IMR-90 (cell line): ENCODE results near the gene SKAP1. TPM values are rescaled to one million over a fixed set of nuclear protein-coding genes. Genes with fewer than 3 reads are reported as not detected.

Experiments
- ATAC-seq: fragments of 200-7000 bp; cut with Tn5 transposase; 2 replicates; pipeline ENCODE4 v1.9.1; 2020; ENCODE audit warnings: low read depth, mild to moderate bottlenecking, moderate library complexity
- BruUV-seq: library from RNA; stranded (reverse); fragments of 400-500 nt; replicated peaks from 2 replicates; lab custom pipeline; 2021; lab: Mats Ljungman, UMichigan
- CTCF ChIA-PET: fragments of 300-600 bp; formaldehyde crosslinking; extraction: SDS; loops from one replicate; lab custom pipeline; 2021; ENCODE audit warnings: antibody characterized with exemption; lab: Yijun Ruan, JAX
- POLR2A ChIA-PET: fragments of 300-600 bp; sonication (Branson Sonifier 250); formaldehyde crosslinking; loops from one replicate; lab custom pipeline; 2022; ENCODE audit warnings: antibody characterized with exemption; ENCODE audit not compliant: unreplicated experiment; lab: Charles Lee
- DNase-seq: peaks from one replicate; pipeline ENCODE4 v3.0.0; 2013
- H2AFZ ChIP-seq: replicated peaks from 2 replicates; pipeline ENCODE3; 2013; ENCODE audit warnings: low read length, mild to moderate bottlenecking; ENCODE audit not compliant: poor library complexity
- H2AK5ac ChIP-seq: 2 replicates; pipeline ENCODE4 v1.6.1; 2013; ENCODE audit warnings: low read depth, low read length, inconsistent platforms
- H2AK9ac ChIP-seq: replicated peaks from 2 replicates; pipeline ENCODE3; 2013; ENCODE audit warnings: mild to moderate bottlenecking, low read depth, low read length, moderate library complexity; ENCODE audit not compliant: poor library complexity
- H2BK120ac ChIP-seq: 2 replicates; pipeline ENCODE4 v1.6.1; 2013; ENCODE audit warnings: low read depth, low read length, inconsistent platforms
- H2BK15ac ChIP-seq: 3 replicates; pipeline ENCODE4 v1.6.1; 2013; ENCODE audit warnings: low read depth, low read length, inconsistent platforms
- H2BK20ac ChIP-seq: 2 replicates; pipeline ENCODE4 v1.6.1; 2013; ENCODE audit warnings: low read depth, mild to moderate bottlenecking, inconsistent platforms, low read length, moderate library complexity
- H2BK5ac ChIP-seq: 2 replicates; pipeline ENCODE4 v1.6.1; 2013; ENCODE audit warnings: mild to moderate bottlenecking, low read depth, low read length, inconsistent platforms; ENCODE audit not compliant: poor library complexity, severe bottlenecking
- H3K14ac ChIP-seq: replicated peaks from 2 replicates; pipeline ENCODE4 v1.6.1; 2013; ENCODE audit warnings: low read depth, low read length, inconsistent platforms
- H3K18ac ChIP-seq: 2 replicates; pipeline ENCODE4 v1.6.1; 2013; ENCODE audit warnings: low read depth, low read length, control low read depth
- H3K23ac ChIP-seq: 2 replicates; pipeline ENCODE4 v1.6.1; 2013; ENCODE audit warnings: low read depth, low read length, inconsistent platforms
- H3K27ac ChIP-seq: 2 replicates; pipeline ENCODE4 v1.5.1; 2013; ENCODE audit warnings: mild to moderate bottlenecking, control low read depth, low read length; ENCODE audit not compliant: insufficient read depth
- H3K27me3 ChIP-seq: 2 replicates; pipeline ENCODE4 v1.6.1; 2013; ENCODE audit warnings: low read length; ENCODE audit not compliant: control insufficient read depth, insufficient read depth
- H3K36me3 ChIP-seq: 2 replicates; pipeline ENCODE4 v1.6.1; 2013; ENCODE audit warnings: low read length, mixed read lengths; ENCODE audit not compliant: control insufficient read depth, insufficient read depth
- H3K4ac ChIP-seq: 2 replicates; pipeline ENCODE4 v1.6.1; 2013; ENCODE audit warnings: low read depth, low read length, inconsistent platforms
- H3K4me1 ChIP-seq: 2 replicates; pipeline ENCODE4 v1.6.1; 2013; ENCODE audit warnings: low read length, mixed read lengths; ENCODE audit not compliant: control insufficient read depth, insufficient read depth
- H3K4me2 ChIP-seq: 2 replicates; pipeline ENCODE4 v1.6.1; 2013; ENCODE audit warnings: low read depth, mild to moderate bottlenecking, control low read depth, low read length, moderate library complexity
- H3K4me3 ChIP-seq: 2 replicates; pipeline ENCODE4 v1.5.1; 2013; ENCODE audit warnings: low read depth, mild to moderate bottlenecking, control low read depth, low read length, moderate library complexity; ENCODE audit not compliant: insufficient read depth
- H3K56ac ChIP-seq: 2 replicates; pipeline ENCODE4 v1.6.1; 2013; ENCODE audit warnings: low read length, inconsistent platforms; ENCODE audit not compliant: insufficient read depth; ENCODE audit errors: extremely low read depth
- H3K79me1 ChIP-seq, 2 experiments: 2 replicates each; pipeline ENCODE4 v1.6.1; 2013; ENCODE audit warnings: low read length in 2 of 2, inconsistent platforms in 1 of 2, low read depth in 1 of 2
- H3K9ac ChIP-seq: 2 replicates; pipeline ENCODE4 v1.6.1; 2013; ENCODE audit warnings: low read depth, low read length, control low read depth
- H3K9me1 ChIP-seq: 2 replicates; pipeline ENCODE4 v1.6.1; 2013; ENCODE audit warnings: low read length, inconsistent platforms; ENCODE audit not compliant: insufficient read depth
- H3K9me3 ChIP-seq: 2 replicates; pipeline ENCODE4 v1.6.1; 2013; ENCODE audit warnings: low read length; ENCODE audit not compliant: control insufficient read depth, insufficient read depth
- H4K20me1 ChIP-seq: 2 replicates; pipeline ENCODE4 v1.6.1; 2013; ENCODE audit warnings: low read length, inconsistent platforms; ENCODE audit not compliant: insufficient read depth
- H4K5ac ChIP-seq: 2 replicates; pipeline ENCODE4 v1.6.1; 2013; ENCODE audit warnings: mild to moderate bottlenecking, low read depth, low read length, control low read depth
- H4K8ac ChIP-seq, 2 experiments: 2 replicates each; pipeline ENCODE4 v1.6.1; 2013; ENCODE audit warnings: low read depth in 2 of 2, low read length in 2 of 2, control low read depth in 1 of 2, inconsistent platforms in 1 of 2
- H4K91ac ChIP-seq: 2 replicates; pipeline ENCODE4 v1.6.1; 2013; ENCODE audit warnings: low read depth, low read length, inconsistent platforms; ENCODE audit not compliant: insufficient read depth
- CEBPB ChIP-seq: IDR thresholded peaks from 2 replicates; pipeline ENCODE4 v1.6.1; 2012; ENCODE audit warnings: low read depth, low read length, improper control_type of control experiment
- CHD1 ChIP-seq: IDR thresholded peaks from 2 replicates; pipeline ENCODE4 v1.6.1; 2012; ENCODE audit warnings: low read depth, low read length, improper control_type of control experiment
- FOS ChIP-seq: fragments of 150-350 bp; IDR thresholded peaks from 2 replicates; pipeline ENCODE4 v1.6.1; 2016; ENCODE audit warnings: low read depth, low read length
- MAFK ChIP-seq: IDR thresholded peaks from 2 replicates; pipeline ENCODE4 v1.6.1; 2012; ENCODE audit warnings: low read depth, low read length, improper control_type of control experiment
- MAZ ChIP-seq: IDR thresholded peaks from 2 replicates; pipeline ENCODE4 v1.6.1; 2012; ENCODE audit warnings: low read depth, mild to moderate bottlenecking, low read length, improper control_type of control experiment, moderate library complexity, borderline replicate concordance
- MXI1 ChIP-seq: IDR thresholded peaks from 2 replicates; pipeline ENCODE4 v1.6.1; 2012; ENCODE audit warnings: low read depth, mild to moderate bottlenecking, low read length, moderate library complexity, borderline replicate concordance
- NFE2L2 ChIP-seq: fragments of 150-350 bp; IDR thresholded peaks from 2 replicates; pipeline ENCODE4 v1.6.1; 2016; ENCODE audit warnings: low read depth, mild to moderate bottlenecking, low read length
- POLR2A ChIP-seq: IDR thresholded peaks from 2 replicates; pipeline ENCODE4 v1.6.1; 2012; ENCODE audit warnings: mild to moderate bottlenecking, low read depth, low read length
- RAD21 ChIP-seq: IDR thresholded peaks from 2 replicates; pipeline ENCODE4 v1.6.1; 2012; ENCODE audit warnings: low read length, improper control_type of control experiment
- RCOR1 ChIP-seq: IDR thresholded peaks from 2 replicates; pipeline ENCODE4 v1.6.1; 2012; ENCODE audit warnings: mild to moderate bottlenecking, low read length, improper control_type of control experiment; ENCODE audit not compliant: insufficient replicate concordance
- RFX5 ChIP-seq: IDR thresholded peaks from 2 replicates; pipeline ENCODE4 v1.8.0; 2012; ENCODE audit warnings: low read depth, mild to moderate bottlenecking, low read length, moderate library complexity
- SMC3 ChIP-seq: fragments of 150-350 bp; IDR thresholded peaks from 2 replicates; pipeline ENCODE4 v1.6.1; 2016; ENCODE audit warnings: low read depth, mild to moderate bottlenecking, antibody characterized with exemption, low read length, moderate library complexity
- USF2 ChIP-seq: fragments of 150-350 bp; IDR thresholded peaks from 2 replicates; pipeline ENCODE4 v1.6.1; 2017; ENCODE audit warnings: mild to moderate bottlenecking, antibody characterized with exemption, low read length, low read depth
- WGBS, 2 experiments: methylation state at CpG; one replicate each; pipeline versions ENCODE4 v1.1.5 to v1.1.7; 2013; ENCODE audit warnings: missing lambda C conversion rate in 2 of 2; ENCODE audit not compliant: insufficient read length in 1 of 2; ENCODE audit errors: extremely low coverage in 2 of 2; 5-methylcytosine and 5-hydroxymethylcytosine counted together
- dilution Hi-C: fragments of 300-500 bp; cut with HindIII; formaldehyde crosslinking; loops from one replicate; pipeline ENCODE4 v1.14.3; 2018; ENCODE audit warnings: low sequenced_read_pairs; ENCODE audit not compliant: unreplicated experiment
- in situ Hi-C: fragments of 300-500 bp; cut with MboI; formaldehyde crosslinking; loops from 3 replicates; pipeline ENCODE4 v1.14.3; 2019; ENCODE audit warnings: low sequenced_read_pairs, inconsistent platforms, mixed read lengths
- intact Hi-C: fragments of 100-400 bp; cut with micrococcal nuclease; formaldehyde crosslinking; loops from 2 replicates; pipeline ENCODE4 v1.10.0; 2022
- polyA plus RNA-seq, 3 experiments: library from polyadenylated mRNA; depleted of rRNA; stranded (reverse); fragments of >200 nt; gene quantifications; 2 replicates each; pipeline ENCODE4 v1.2.3, GENCODE V29; 2012; ENCODE audit warnings: low replicate concordance in 1 of 3
- total RNA-seq: library from RNA; depleted of rRNA; stranded (reverse); fragments of >200 nt; gene quantifications from 2 replicates; pipeline ENCODE4 v1.2.3, GENCODE V29; 2012
- TF ChIP-seq, protein P1 (sequence below): fragments of 150-350 bp; IDR thresholded peaks from 2 replicates; pipeline ENCODE4 v1.6.1; 2016; ENCODE audit warnings: low read depth, mild to moderate bottlenecking, low read length, moderate library complexity, borderline replicate concordance
- TF ChIP-seq, protein P2 (sequence below): conservative IDR thresholded peaks from 2 replicates; pipeline ENCODE4 v1.5.1; 2012; ENCODE audit warnings: mild to moderate bottlenecking, low read depth, low read length, improper control_type of control experiment

SKAP1 gene
- total and polyA plus RNA-seq, 2 of the 4 experiments (the other 2 are of a cell fraction): not detected

- no TSS peak for BruUV-seq
- CTCF ChIA-PET: interaction anchor here (0.6 kb wide), 1 partner anchor 72 kb away, joined by 6 read pairs; no protein-coding TSS in a partner anchor
- no peak for TF ChIP-seq USF2
- TF ChIP-seq, protein P1, sequence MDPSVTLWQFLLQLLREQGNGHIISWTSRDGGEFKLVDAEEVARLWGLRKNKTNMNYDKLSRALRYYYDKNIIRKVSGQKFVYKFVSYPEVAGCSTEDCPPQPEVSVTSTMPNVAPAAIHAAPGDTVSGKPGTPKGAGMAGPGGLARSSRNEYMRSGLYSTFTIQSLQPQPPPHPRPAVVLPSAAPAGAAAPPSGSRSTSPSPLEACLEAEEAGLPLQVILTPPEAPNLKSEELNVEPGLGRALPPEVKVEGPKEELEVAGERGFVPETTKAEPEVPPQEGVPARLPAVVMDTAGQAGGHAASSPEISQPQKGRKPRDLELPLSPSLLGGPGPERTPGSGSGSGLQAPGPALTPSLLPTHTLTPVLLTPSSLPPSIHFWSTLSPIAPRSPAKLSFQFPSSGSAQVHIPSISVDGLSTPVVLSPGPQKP: no peak
- TF ChIP-seq RAD21: no peak
- TF ChIP-seq, protein P2, sequence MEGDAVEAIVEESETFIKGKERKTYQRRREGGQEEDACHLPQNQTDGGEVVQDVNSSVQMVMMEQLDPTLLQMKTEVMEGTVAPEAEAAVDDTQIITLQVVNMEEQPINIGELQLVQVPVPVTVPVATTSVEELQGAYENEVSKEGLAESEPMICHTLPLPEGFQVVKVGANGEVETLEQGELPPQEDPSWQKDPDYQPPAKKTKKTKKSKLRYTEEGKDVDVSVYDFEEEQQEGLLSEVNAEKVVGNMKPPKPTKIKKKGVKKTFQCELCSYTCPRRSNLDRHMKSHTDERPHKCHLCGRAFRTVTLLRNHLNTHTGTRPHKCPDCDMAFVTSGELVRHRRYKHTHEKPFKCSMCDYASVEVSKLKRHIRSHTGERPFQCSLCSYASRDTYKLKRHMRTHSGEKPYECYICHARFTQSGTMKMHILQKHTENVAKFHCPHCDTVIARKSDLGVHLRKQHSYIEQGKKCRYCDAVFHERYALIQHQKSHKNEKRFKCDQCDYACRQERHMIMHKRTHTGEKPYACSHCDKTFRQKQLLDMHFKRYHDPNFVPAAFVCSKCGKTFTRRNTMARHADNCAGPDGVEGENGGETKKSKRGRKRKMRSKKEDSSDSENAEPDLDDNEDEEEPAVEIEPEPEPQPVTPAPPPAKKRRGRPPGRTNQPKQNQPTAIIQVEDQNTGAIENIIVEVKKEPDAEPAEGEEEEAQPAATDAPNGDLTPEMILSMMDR: no peak
- TF ChIP-seq MAZ: no peak
- TF ChIP-seq SMC3: no peak
- TF ChIP-seq FOS: no peak
- TF ChIP-seq MAFK: no peak
- TF ChIP-seq CEBPB: no peak
- TF ChIP-seq RFX5: no peak
- no peak for TF ChIP-seq RCOR1
- no peak for TF ChIP-seq POLR2A
- TF ChIP-seq CHD1: no peak
- TF ChIP-seq MXI1: no peak
- no peak for TF ChIP-seq NFE2L2
Measured at GRCh38 chr17:48127371-48128051, 302.5 kb downstream of the SKAP1 start.

More at GRCh38 chr17:48127371-48128051, 302.5 kb downstream of the SKAP1 start:
- Histone ChIP-seq H3K79me1 (no peaks in the 10 kb centered on the region), H3K4ac (no peak overlapping the region), H3K18ac (no peak overlapping the region), H3K9me3 (no peaks in the 10 kb centered on the region), H4K91ac (no peak overlapping the region), H3K27ac (no peak overlapping the region), H2BK120ac (no peak overlapping the region), H3K36me3 (peaks cover 9% of the 10 kb centered on the region), H2AK5ac (no peak overlapping the region), H2BK20ac (no peak overlapping the region), H3K23ac (no peak overlapping the region), H2AFZ (peak overlapping the region; percentile 44), H4K8ac (no peak overlapping the region), H3K4me3 (no peak overlapping the region), H3K4me2 (no peak overlapping the region), H3K9ac (no peak overlapping the region), H2AK9ac (peak overlapping the region; percentile 5), H3K14ac (no peak overlapping the region), H3K4me1 (no peaks in the 10 kb centered on the region), H3K27me3 (peaks cover 5% of the 10 kb centered on the region; the same call in 1 of the 2 replicates), H3K56ac (no peak overlapping the region), H3K9me1 (no peaks in the 10 kb centered on the region), H4K5ac (no peak overlapping the region), H2BK5ac (no peak overlapping the region), H2BK15ac (no peak overlapping the region), H4K20me1 (no peaks in the 10 kb centered on the region)
- dilution Hi-C loops (no loop called here), intact Hi-C loops (no loop called here), in situ Hi-C loops (loop anchor here (5.0 kb wide), 1 partner anchor 100 kb away; no protein-coding TSS in a partner anchor)
- POLR2A ChIA-PET: no interaction called here
- ATAC-seq: 0 out of 2 replicates have a peak, but pooled peaks have one; percentile 11
- DNase-seq: no peak
- WGBS, 2 experiments: 78% methylated on average over 5 of the region's 9 CpGs; no CpG with 5 or more reads in 1 of the 2 experiments
